ENCODE results near the gene KRT76. TPM values are rescaled to one million over a fixed set of nuclear protein-coding genes. Genes with fewer than 3 reads are reported as not detected.

The KRT76 gene
- total RNA-seq, 1 donor from 2014 or later = not detected

DNA sequence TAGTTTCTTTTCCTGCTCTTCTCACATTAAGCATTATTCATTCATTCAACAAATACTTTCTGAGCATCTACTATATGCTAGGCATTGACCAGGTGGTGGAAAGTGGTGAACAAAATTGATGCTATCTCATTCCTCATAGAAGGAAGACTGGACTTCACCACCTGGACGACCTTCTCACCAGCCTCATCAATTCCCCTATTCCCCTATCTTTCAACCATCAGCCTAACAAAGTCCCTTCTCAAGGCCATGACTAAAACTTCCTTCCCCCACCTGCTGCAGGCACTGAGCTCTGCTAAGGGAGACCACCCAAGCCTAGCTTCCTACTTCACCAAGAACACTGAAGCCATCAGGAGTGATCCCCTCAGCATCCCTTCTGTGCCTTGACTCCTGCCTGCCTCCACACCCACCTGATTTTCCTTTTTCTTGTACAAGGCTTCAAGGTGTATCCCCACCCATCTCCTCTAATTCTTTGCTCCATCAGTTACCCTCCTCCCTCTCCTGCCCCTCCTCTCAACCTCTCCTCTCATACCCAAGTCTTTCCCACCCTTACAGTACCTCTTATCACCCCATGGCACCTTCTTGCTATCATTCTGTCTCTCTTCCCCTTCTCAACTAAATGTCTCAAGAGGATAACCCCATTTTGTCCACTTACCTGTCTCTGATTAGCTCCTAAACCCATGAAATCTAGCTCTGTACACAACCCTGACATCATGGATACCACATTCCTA is 19.5 kb downstream of the KRT76 start:
- Histone ChIP-seq H3K36me3 (no peaks in the 10 kb centered on the region), H3K4me1 (no peaks in the 10 kb centered on the region), H3K9me3 (replicated peaks) (peaks cover 31% of the 10 kb centered on the region), H3K4me3 (no peak overlapping the region), H3K27me3 (ENCODE audit: low read depth) (peaks cover 78% of the 10 kb centered on the region), H3K27ac (replicated peaks) (no peak overlapping the region)
- intact Hi-C loops (cut with micrococcal nuclease) = no loop called here
- TF ChIP-seq, protein P1, sequence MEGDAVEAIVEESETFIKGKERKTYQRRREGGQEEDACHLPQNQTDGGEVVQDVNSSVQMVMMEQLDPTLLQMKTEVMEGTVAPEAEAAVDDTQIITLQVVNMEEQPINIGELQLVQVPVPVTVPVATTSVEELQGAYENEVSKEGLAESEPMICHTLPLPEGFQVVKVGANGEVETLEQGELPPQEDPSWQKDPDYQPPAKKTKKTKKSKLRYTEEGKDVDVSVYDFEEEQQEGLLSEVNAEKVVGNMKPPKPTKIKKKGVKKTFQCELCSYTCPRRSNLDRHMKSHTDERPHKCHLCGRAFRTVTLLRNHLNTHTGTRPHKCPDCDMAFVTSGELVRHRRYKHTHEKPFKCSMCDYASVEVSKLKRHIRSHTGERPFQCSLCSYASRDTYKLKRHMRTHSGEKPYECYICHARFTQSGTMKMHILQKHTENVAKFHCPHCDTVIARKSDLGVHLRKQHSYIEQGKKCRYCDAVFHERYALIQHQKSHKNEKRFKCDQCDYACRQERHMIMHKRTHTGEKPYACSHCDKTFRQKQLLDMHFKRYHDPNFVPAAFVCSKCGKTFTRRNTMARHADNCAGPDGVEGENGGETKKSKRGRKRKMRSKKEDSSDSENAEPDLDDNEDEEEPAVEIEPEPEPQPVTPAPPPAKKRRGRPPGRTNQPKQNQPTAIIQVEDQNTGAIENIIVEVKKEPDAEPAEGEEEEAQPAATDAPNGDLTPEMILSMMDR (IDR thresholded peaks at IDR 0.05; ENCODE audit: borderline replicate concordance) = no peak
- no peak for DNase-seq

DNA sequence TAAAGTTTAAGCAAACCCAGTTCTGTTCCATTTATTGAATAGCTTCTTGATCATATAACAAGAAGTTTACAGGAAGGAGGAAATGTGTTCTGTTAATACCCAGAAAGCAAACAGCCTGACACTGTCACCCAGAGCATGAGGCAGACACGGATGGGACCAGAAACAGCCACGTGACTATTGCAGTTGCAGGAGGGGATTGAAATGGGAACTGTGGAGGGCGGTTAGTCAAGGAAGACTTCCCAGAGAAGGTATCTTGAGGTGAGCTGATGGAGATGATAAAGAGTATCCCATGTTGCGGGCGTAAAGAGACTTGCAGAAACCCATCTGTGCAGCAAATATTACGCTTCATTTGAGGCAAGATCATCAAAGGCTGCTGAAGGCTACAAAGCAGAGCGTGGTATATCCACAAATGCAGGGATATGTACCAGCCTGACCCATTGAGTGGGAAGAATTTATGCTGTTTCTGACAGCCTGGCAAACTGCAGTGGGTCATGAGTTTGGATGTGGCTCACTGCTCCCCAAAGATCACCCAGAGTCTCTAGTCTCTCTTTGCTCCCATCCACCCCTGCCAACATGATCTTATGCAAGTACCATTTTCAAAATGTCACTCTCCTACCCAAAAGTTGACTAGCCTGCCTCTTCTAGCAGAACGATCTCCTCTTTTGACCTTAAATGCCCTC is 20.7 kb downstream of the KRT76 start:
- no peak for DNase-seq
- intact Hi-C loops (cut with micrococcal nuclease) = no loop called here
- TF ChIP-seq, protein P1 (IDR thresholded peaks at IDR 0.05; ENCODE audit: borderline replicate concordance) = no peak
- H3K27me3 ChIP-seq (ENCODE audit: low read depth) = peaks cover 80% of the 10 kb centered on the region
- no peaks in the 10 kb centered on the region for H3K4me1 ChIP-seq
- peaks cover 19% of the 10 kb centered on the region for H3K9me3 ChIP-seq (replicated peaks)
- H3K27ac ChIP-seq (replicated peaks) = no peak overlapping the region
- no peaks in the 10 kb centered on the region for H3K36me3 ChIP-seq
- no peak overlapping the region for H3K4me3 ChIP-seq

- no peaks in the 10 kb centered on the region for H3K4me1 ChIP-seq
- TF ChIP-seq, protein P1 (IDR thresholded peaks at IDR 0.05; ENCODE audit: borderline replicate concordance) = no peak
- H3K36me3 ChIP-seq = no peaks in the 10 kb centered on the region
- peaks cover 10% of the 10 kb centered on the region for H3K9me3 ChIP-seq (replicated peaks)
- DNase-seq = no peak
- H3K27me3 ChIP-seq (ENCODE audit: low read depth) = peaks cover 89% of the 10 kb centered on the region
- no peak overlapping the region for H3K4me3 ChIP-seq
- H3K27ac ChIP-seq (replicated peaks) = no peak overlapping the region
- intact Hi-C loops (cut with micrococcal nuclease) = no loop called here
These were observed 21.6 kb downstream of the KRT76 start for GRCh38 chr12:52755533-52755932.

GRCh38 chr12:52754135-52754534 is 23.0 kb downstream of the KRT76 start:
- Histone ChIP-seq H3K36me3 (no peaks in the 10 kb centered on the region), H3K27ac (replicated peaks) (no peak overlapping the region), H3K9me3 (replicated peaks) (no peaks in the 10 kb centered on the region), H3K4me3 (no peak overlapping the region), H3K4me1 (no peaks in the 10 kb centered on the region), H3K27me3 (ENCODE audit: low read depth) (peaks cover 94% of the 10 kb centered on the region)
- no peak for DNase-seq
- intact Hi-C loops (cut with micrococcal nuclease) = no loop called here
- TF ChIP-seq, protein P1 (IDR thresholded peaks at IDR 0.05; ENCODE audit: borderline replicate concordance) = no peak

DNA sequence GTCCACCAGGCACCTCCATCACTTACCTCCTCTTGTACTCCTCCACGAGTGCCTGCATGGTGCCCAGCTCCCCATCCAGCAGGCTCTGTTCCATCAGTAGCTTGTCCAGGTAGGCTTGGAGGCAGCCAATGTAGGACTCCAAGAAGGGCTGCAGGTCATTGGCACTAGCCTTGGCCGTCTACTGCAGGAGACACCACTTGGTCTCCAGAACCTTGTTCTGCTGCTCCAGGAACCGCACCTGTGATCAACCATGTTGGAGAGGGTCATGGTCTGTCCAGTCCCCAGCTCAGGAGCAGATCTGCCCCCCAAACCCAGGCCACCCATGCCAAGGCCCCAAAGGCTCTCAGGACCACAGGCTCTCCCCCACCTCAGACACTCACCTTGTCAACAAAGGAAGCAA is 23.9 kb downstream of the KRT76 start:
- Histone ChIP-seq H3K27me3 (ENCODE audit: low read depth) (peaks cover 94% of the 10 kb centered on the region), H3K36me3 (no peaks in the 10 kb centered on the region), H3K9me3 (replicated peaks) (no peaks in the 10 kb centered on the region), H3K4me3 (no peak overlapping the region), H3K27ac (replicated peaks) (no peak overlapping the region), H3K4me1 (no peaks in the 10 kb centered on the region)
- DNase-seq = no peak
- intact Hi-C loops (cut with micrococcal nuclease) = no loop called here
- TF ChIP-seq, protein P1 (IDR thresholded peaks at IDR 0.05; ENCODE audit: borderline replicate concordance) = no peak

Data from left ventricle myocardium inferior (tissue), 1 donor.